ENCODE measurements around the gene VOPP1. TPM values are rescaled to one million over a fixed set of nuclear protein-coding genes. Genes with fewer than 3 reads are reported as not detected.

The VOPP1 gene
- total and polyA plus RNA-seq, 2 of the 13 experiments (the other 11 are each of a cell fraction or from before 2014, with no cell fraction given), result 21.8 to 55.3 TPM

- Histone ChIP-seq H3K9me3 (ENCODE audit: low read length) (no peaks in the 10 kb centered on the region), H3K4me1 (ENCODE audit: insufficient read depth, low read length) (peaks cover 17% of the 10 kb centered on the region), H4K20me1 (ENCODE audit: insufficient read depth, low read length) (no peaks in the 10 kb centered on the region), H3K36me3 (replicated peaks in 1 of 2; ENCODE audit: control insufficient read depth in 1 of 2, insufficient read depth in 2 of 2, low read length in 2 of 2) (no peaks in the 10 kb centered on the region), H3K79me2 (ENCODE audit: insufficient read depth, low read length) (peaks cover 11% of the 10 kb centered on the region), H2AFZ (ENCODE audit: low read length) (no peak overlapping the region), H3K4me3 (replicated peaks in 1 of 3; ENCODE audit: insufficient read depth in 1 of 3, low read depth in 2 of 3, low read length in 3 of 3) (no peak overlapping the region), H3K9ac (ENCODE audit: insufficient read depth, low read depth, low read length) (no peak overlapping the region), H3K27ac (ENCODE audit: extremely low read length, insufficient read depth, low read length) (no peak overlapping the region), H3K4me2 (ENCODE audit: low read depth, low read length) (no peak overlapping the region), H3K27me3 (ENCODE audit: control insufficient read depth in 1 of 2, insufficient read depth in 2 of 2, low read length in 2 of 2) (no peaks in the 10 kb centered on the region; a peak in 1 of 5 replicates)
- FAIRE-seq (no peak), ATAC-seq (no peak), DNase-seq (ENCODE audit: low spot score) (no peak)
- in situ Hi-C loops (cut with HindIII; ENCODE audit: extremely low pct_ligation_motif_present, low pct_unique_long_range_greater_than_20kb), result no loop called here
- intact Hi-C loops (cut with micrococcal nuclease; ENCODE audit: unreplicated experiment), result loop anchor here (10.0 kb wide), 1 partner anchor 151 kb away; no protein-coding TSS in a partner anchor
- no TSS peak for BruUV-seq (replicated peaks)
- ChIA-PET CTCF (ENCODE audit: low intra/inter-chr PET ratio, low total read pairs) (no interaction called here), POLR2A (no interaction called here)
- TF ChIP-seq, protein P1, sequence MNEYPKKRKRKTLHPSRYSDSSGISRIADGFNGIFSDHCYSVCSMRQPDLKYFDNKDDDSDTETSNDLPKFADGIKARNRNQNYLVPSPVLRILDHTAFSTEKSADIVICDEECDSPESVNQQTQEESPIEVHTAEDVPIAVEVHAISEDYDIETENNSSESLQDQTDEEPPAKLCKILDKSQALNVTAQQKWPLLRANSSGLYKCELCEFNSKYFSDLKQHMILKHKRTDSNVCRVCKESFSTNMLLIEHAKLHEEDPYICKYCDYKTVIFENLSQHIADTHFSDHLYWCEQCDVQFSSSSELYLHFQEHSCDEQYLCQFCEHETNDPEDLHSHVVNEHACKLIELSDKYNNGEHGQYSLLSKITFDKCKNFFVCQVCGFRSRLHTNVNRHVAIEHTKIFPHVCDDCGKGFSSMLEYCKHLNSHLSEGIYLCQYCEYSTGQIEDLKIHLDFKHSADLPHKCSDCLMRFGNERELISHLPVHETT (CRISPR knock-in tag; conservative IDR thresholded peaks at IDR 0.05), result no peak
- TF ChIP-seq ZNF256 (CRISPR knock-in tag; conservative IDR thresholded peaks at IDR 0.05) (no peak), ZNF768 (CRISPR knock-in tag; IDR thresholded peaks at IDR 0.05) (no peak), ZFP90 (CRISPR knock-in tag; IDR thresholded peaks at IDR 0.05; ENCODE audit: borderline replicate concordance) (no peak), PHF20 (CRISPR knock-in tag; IDR thresholded peaks at IDR 0.05) (no peak), TGIF2 (CRISPR knock-in tag; IDR thresholded peaks at IDR 0.05) (no peak), GATAD2A (CRISPR knock-in tag; IDR thresholded peaks at IDR 0.05) (no peak), ZBTB7A (CRISPR knock-in tag; IDR thresholded peaks at IDR 0.05) (no peak)
- TF ChIP-seq, protein P2, sequence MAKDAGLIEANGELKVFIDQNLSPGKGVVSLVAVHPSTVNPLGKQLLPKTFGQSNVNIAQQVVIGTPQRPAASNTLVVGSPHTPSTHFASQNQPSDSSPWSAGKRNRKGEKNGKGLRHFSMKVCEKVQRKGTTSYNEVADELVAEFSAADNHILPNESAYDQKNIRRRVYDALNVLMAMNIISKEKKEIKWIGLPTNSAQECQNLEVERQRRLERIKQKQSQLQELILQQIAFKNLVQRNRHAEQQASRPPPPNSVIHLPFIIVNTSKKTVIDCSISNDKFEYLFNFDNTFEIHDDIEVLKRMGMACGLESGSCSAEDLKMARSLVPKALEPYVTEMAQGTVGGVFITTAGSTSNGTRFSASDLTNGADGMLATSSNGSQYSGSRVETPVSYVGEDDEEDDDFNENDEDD (CRISPR knock-in tag; IDR thresholded peaks at IDR 0.05; ENCODE audit: borderline replicate concordance), result no peak
- TF ChIP-seq, protein P3, sequence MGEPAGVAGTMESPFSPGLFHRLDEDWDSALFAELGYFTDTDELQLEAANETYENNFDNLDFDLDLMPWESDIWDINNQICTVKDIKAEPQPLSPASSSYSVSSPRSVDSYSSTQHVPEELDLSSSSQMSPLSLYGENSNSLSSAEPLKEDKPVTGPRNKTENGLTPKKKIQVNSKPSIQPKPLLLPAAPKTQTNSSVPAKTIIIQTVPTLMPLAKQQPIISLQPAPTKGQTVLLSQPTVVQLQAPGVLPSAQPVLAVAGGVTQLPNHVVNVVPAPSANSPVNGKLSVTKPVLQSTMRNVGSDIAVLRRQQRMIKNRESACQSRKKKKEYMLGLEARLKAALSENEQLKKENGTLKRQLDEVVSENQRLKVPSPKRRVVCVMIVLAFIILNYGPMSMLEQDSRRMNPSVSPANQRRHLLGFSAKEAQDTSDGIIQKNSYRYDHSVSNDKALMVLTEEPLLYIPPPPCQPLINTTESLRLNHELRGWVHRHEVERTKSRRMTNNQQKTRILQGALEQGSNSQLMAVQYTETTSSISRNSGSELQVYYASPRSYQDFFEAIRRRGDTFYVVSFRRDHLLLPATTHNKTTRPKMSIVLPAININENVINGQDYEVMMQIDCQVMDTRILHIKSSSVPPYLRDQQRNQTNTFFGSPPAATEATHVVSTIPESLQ (CRISPR knock-in tag; conservative IDR thresholded peaks at IDR 0.05), result no peak
- TF ChIP-seq, protein P4, sequence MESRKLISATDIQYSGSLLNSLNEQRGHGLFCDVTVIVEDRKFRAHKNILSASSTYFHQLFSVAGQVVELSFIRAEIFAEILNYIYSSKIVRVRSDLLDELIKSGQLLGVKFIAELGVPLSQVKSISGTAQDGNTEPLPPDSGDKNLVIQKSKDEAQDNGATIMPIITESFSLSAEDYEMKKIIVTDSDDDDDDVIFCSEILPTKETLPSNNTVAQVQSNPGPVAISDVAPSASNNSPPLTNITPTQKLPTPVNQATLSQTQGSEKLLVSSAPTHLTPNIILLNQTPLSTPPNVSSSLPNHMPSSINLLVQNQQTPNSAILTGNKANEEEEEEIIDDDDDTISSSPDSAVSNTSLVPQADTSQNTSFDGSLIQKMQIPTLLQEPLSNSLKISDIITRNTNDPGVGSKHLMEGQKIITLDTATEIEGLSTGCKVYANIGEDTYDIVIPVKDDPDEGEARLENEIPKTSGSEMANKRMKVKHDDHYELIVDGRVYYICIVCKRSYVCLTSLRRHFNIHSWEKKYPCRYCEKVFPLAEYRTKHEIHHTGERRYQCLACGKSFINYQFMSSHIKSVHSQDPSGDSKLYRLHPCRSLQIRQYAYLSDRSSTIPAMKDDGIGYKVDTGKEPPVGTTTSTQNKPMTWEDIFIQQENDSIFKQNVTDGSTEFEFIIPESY (CRISPR knock-in tag; IDR thresholded peaks at IDR 0.05), result no peak
- WGBS (ENCODE audit: low lambda C conversion rate), result 70% methylated on average over 4 of the region's 4 CpGs
Observed at GRCh38 chr7:55575733-55576132, 3.4 kb upstream of the VOPP1 start.

Data from HepG2 (cell line).